H1 (cell line): ENCODE data around the gene TTC28. TPM values are rescaled to one million over a fixed set of nuclear protein-coding genes. Genes with fewer than 3 reads are reported as not detected.

ENCODE experiments used
- CTCF ChIA-PET: fragments of 300-600 bp; sonication (Branson Sonifier 250); formaldehyde crosslinking; loops from one replicate; lab custom pipeline; 2021; ENCODE audit not compliant: partially characterized antibody; lab: Charles Lee
- POLR2A ChIA-PET: fragments of 300-600 bp; sonication (Branson Sonifier 250); formaldehyde crosslinking; loops from one replicate; lab custom pipeline; 2021; ENCODE audit warnings: inconsistent platforms; ENCODE audit not compliant: partially characterized antibody; lab: Charles Lee
- DNase-seq, 2 experiments: peaks; one replicate each; pipeline versions ENCODE4 v3.0.0 to v3.0.0-alpha.2; 2010 to 2022; ENCODE audit warnings: low spot score in 2 of 2, low read depth in 1 of 2, mixed read lengths in 1 of 2
- FAIRE-seq: peaks from 2 replicates; lab custom pipeline; 2011; peaks lifted over from hg19 to GRCh38; lab: Jason Lieb, UNC
- H2AFZ ChIP-seq: 2 replicates; pipeline ENCODE4 v1.8.1; 2012; ENCODE audit warnings: low read length, inconsistent platforms
- H2AK5ac ChIP-seq: 2 replicates; pipeline ENCODE4 v1.6.1; 2013; ENCODE audit warnings: low read depth, low read length
- H2BK120ac ChIP-seq: replicated peaks from 2 replicates; pipeline ENCODE3; 2013; ENCODE audit warnings: low read depth, low read length, inconsistent platforms
- H2BK12ac ChIP-seq: 2 replicates; pipeline ENCODE4 v1.6.1; 2013; ENCODE audit warnings: low read depth, low read length
- H2BK15ac ChIP-seq: 2 replicates; pipeline ENCODE4 v1.6.1; 2013; ENCODE audit warnings: low read length
- H2BK20ac ChIP-seq: 2 replicates; pipeline ENCODE4 v1.6.1; 2013; ENCODE audit warnings: low read length
- H2BK5ac ChIP-seq: 2 replicates; pipeline ENCODE4 v1.6.1; 2013; ENCODE audit warnings: low read depth, low read length
- H3K14ac ChIP-seq: 2 replicates; pipeline ENCODE4 v1.6.1; 2013; ENCODE audit warnings: inconsistent platforms; ENCODE audit not compliant: insufficient read length
- H3K18ac ChIP-seq: 2 replicates; pipeline ENCODE4 v1.6.1; 2013; ENCODE audit warnings: low read length; ENCODE audit errors: extremely low read depth
- H3K23ac ChIP-seq: 2 replicates; pipeline ENCODE4 v1.6.1; 2013; ENCODE audit warnings: inconsistent platforms; ENCODE audit not compliant: insufficient read length
- H3K23me2 ChIP-seq: 2 replicates; pipeline ENCODE4 v1.6.1; 2013; ENCODE audit warnings: low read depth, low read length
- H3K27ac ChIP-seq: 2 replicates; pipeline ENCODE4 v1.6.1; 2011; ENCODE audit warnings: low read depth, low read length, inconsistent platforms
- H3K27me3 ChIP-seq, 4 experiments: replicated peaks in 1 of 4; 1 replicate in 1 of 4; 2 replicates in 3 of 4; pipeline versions ENCODE4 v1.6.1 to v1.8.1; 2011 to 2013; ENCODE audit warnings: low read length in 3 of 4, mild to moderate bottlenecking in 3 of 4, inconsistent platforms in 2 of 4, mixed read lengths in 2 of 4, moderate library complexity in 1 of 4; ENCODE audit not compliant: control insufficient read depth in 3 of 4, insufficient read depth in 3 of 4; ENCODE audit errors: extremely low read depth in 1 of 4
- H3K36me3 ChIP-seq, 4 experiments: 2 replicates each; pipeline versions ENCODE4 v1.6.1 to v1.8.1; 2011 to 2013; ENCODE audit warnings: mild to moderate bottlenecking in 4 of 4, low read length in 3 of 4, moderate library complexity in 2 of 4, control low read depth in 1 of 4, inconsistent platforms in 1 of 4; ENCODE audit not compliant: insufficient read depth in 4 of 4, control insufficient read depth in 2 of 4
- H3K4ac ChIP-seq: replicated peaks from 2 replicates; pipeline ENCODE3; 2013; ENCODE audit warnings: low read length, low read depth, mixed read lengths, inconsistent platforms; ENCODE audit not compliant: insufficient read length
- H3K4me1 ChIP-seq, 4 experiments: replicated peaks in 1 of 4; 1 replicate in 1 of 4; 2 replicates in 3 of 4; pipeline versions ENCODE4 v1.6.1 to v1.8.1; 2011 to 2013; ENCODE audit warnings: low read length in 3 of 4, inconsistent platforms in 2 of 4, mixed read lengths in 1 of 4; ENCODE audit not compliant: insufficient read depth in 4 of 4, control insufficient read depth in 3 of 4
- H3K4me2 ChIP-seq, 2 experiments: 2 replicates each; pipeline versions ENCODE4 v1.6.1 to v1.8.1; 2011 to 2013; ENCODE audit warnings: low read depth in 2 of 2, low read length in 2 of 2, control low read depth in 1 of 2, inconsistent platforms in 1 of 2, mild to moderate bottlenecking in 1 of 2; ENCODE audit not compliant: insufficient read depth in 1 of 2
- H3K4me3 ChIP-seq, 4 experiments: fragments of 200-600, 300-600 bp in 1 of 4; sonication (generic), shearing (Covaris generic), sonication (Bioruptor Twin) in 1 of 4; 2 replicates each; pipeline versions ENCODE4 v1.5.1 to v1.8.1; 2011 to 2016; ENCODE audit warnings: low read length in 4 of 4, low read depth in 3 of 4, control low read depth in 2 of 4, inconsistent platforms in 2 of 4, mild to moderate bottlenecking in 2 of 4, mixed read lengths in 1 of 4, moderate library complexity in 1 of 4; ENCODE audit not compliant: insufficient read depth in 2 of 4; ENCODE audit errors: extremely low read depth in 1 of 4
- H3K56ac ChIP-seq: replicated peaks from 2 replicates; pipeline ENCODE3; 2013; ENCODE audit warnings: low read depth, mild to moderate bottlenecking, mixed read lengths, low read length, inconsistent platforms; ENCODE audit not compliant: insufficient read length
- H3K79me1 ChIP-seq: 2 replicates; pipeline ENCODE4 v1.6.1; 2013; ENCODE audit warnings: low read depth, low read length, control low read depth
- H3K79me2 ChIP-seq, 2 experiments: 2 replicates each; pipeline versions ENCODE4 v1.6.1 to v1.8.1; 2012 to 2013; ENCODE audit warnings: low read length in 2 of 2, mild to moderate bottlenecking in 2 of 2, inconsistent platforms in 1 of 2; ENCODE audit not compliant: insufficient read depth in 2 of 2, control insufficient read depth in 1 of 2
- H3K9ac ChIP-seq, 4 experiments: replicated peaks in 1 of 4; 1 replicate in 1 of 4; 2 replicates in 3 of 4; pipeline versions ENCODE4 v1.6.1 to v1.8.1; 2011 to 2013; ENCODE audit warnings: low read depth in 3 of 4, low read length in 3 of 4, control low read depth in 2 of 4, mild to moderate bottlenecking in 2 of 4, moderate library complexity in 2 of 4, inconsistent platforms in 1 of 4; ENCODE audit errors: extremely low read depth in 1 of 4
- H3K9me3 ChIP-seq, 2 experiments: 2 replicates each; pipeline versions ENCODE4 v1.6.1 to v1.8.1; 2012 to 2013; ENCODE audit warnings: mild to moderate bottlenecking in 2 of 2, moderate library complexity in 2 of 2, control low read depth in 1 of 2, inconsistent platforms in 1 of 2, low read depth in 1 of 2, low read length in 1 of 2, mixed read lengths in 1 of 2; ENCODE audit not compliant: insufficient read depth in 2 of 2
- H4K20me1 ChIP-seq, 2 experiments: replicated peaks in 1 of 2; 2 replicates each; pipeline versions ENCODE3 to v1.8.1; 2011 to 2013; ENCODE audit warnings: inconsistent platforms in 2 of 2, low read length in 2 of 2, mild to moderate bottlenecking in 1 of 2; ENCODE audit not compliant: insufficient read depth in 2 of 2, control insufficient read depth in 1 of 2
- H4K5ac ChIP-seq: 2 replicates; pipeline ENCODE4 v1.6.1; 2013; ENCODE audit warnings: low read length, low read depth, mixed read lengths, inconsistent platforms; ENCODE audit not compliant: insufficient read length
- H4K8ac ChIP-seq: 2 replicates; pipeline ENCODE4 v1.8.0; 2013; ENCODE audit warnings: mild to moderate bottlenecking, moderate library complexity, low read length, inconsistent platforms; ENCODE audit not compliant: insufficient read depth; ENCODE audit errors: extremely low read depth
- H4K91ac ChIP-seq: replicated peaks from 2 replicates; pipeline ENCODE3; 2013; ENCODE audit warnings: low read length, mixed read lengths, inconsistent platforms; ENCODE audit not compliant: insufficient read length
- ASH2L ChIP-seq: fragments of 200-600, 300-600 bp; sonication (generic); IDR thresholded peaks from one replicate; pipeline ENCODE4 v1.7.1; 2017; ENCODE audit warnings: low read length
- BRCA1 ChIP-seq: IDR thresholded peaks from 2 replicates; pipeline ENCODE4 v1.6.1; 2012; ENCODE audit warnings: low read depth, low read length, improper control_type of control experiment
- GABPA ChIP-seq: IDR thresholded peaks from 2 replicates; pipeline ENCODE4 v1.6.1; 2011; ENCODE audit warnings: mild to moderate bottlenecking, low read length, moderate library complexity, borderline replicate concordance; ENCODE audit not compliant: insufficient read depth
- HDAC2 ChIP-seq, 2 experiments: fragments of 300-600 bp in 1 of 2; sonication (generic) in 1 of 2; IDR thresholded peaks; 2 replicates each; pipeline ENCODE4 v1.6.1; 2011 to 2012; ENCODE audit warnings: low read depth in 2 of 2, low read length in 2 of 2, mild to moderate bottlenecking in 2 of 2, moderate library complexity in 2 of 2, borderline replicate concordance in 1 of 2, inconsistent platforms in 1 of 2
- JUN ChIP-seq: IDR thresholded peaks from 2 replicates; pipeline ENCODE4 v1.6.1; 2011; ENCODE audit warnings: low read depth, mild to moderate bottlenecking, improper control_type of control experiment, low read length
- KDM1A ChIP-seq: fragments of 200-600, 300-600 bp; sonication (generic); IDR thresholded peaks from 2 replicates; pipeline ENCODE4 v1.7.1; 2016; ENCODE audit warnings: mild to moderate bottlenecking, low read length, borderline replicate concordance
- RFX5 ChIP-seq: IDR thresholded peaks from 2 replicates; pipeline ENCODE4 v1.6.1; 2011; ENCODE audit warnings: low read depth, low read length, improper control_type of control experiment, borderline replicate concordance
- SIRT6 ChIP-seq: IDR thresholded peaks from one replicate; pipeline ENCODE4 v1.7.1; 2012; ENCODE audit warnings: low read length, inconsistent platforms
- SUZ12 ChIP-seq: fragments of 200-600 bp; sonication (generic); IDR thresholded peaks from 2 replicates; pipeline ENCODE4 v1.6.1; 2012; ENCODE audit warnings: mild to moderate bottlenecking, inconsistent platforms, low read length, moderate library complexity, mixed read lengths
- TBP ChIP-seq: IDR thresholded peaks from 2 replicates; pipeline ENCODE4 v1.6.1; 2011; ENCODE audit warnings: low read depth, low read length, improper control_type of control experiment
- TEAD4 ChIP-seq: IDR thresholded peaks from 2 replicates; pipeline ENCODE4 v1.6.1; 2012; ENCODE audit warnings: low read depth, low read length, inconsistent platforms, mixed read lengths
- WGBS, 2 experiments: shearing (Covaris generic) in 1 of 2; methylation state at CpG; one replicate each; pipeline versions ENCODE4 v1.1.6 to v1.1.7; 2013 to 2015; ENCODE audit warnings: low lambda C conversion rate in 2 of 2, mixed read lengths in 2 of 2, inconsistent platforms in 1 of 2, low coverage in 1 of 2, missing lambda C conversion rate in 1 of 2; ENCODE audit not compliant: insufficient replicate concordance in 2 of 2, insufficient coverage in 1 of 2, insufficient read length in 1 of 2; ENCODE audit errors: extremely low coverage in 1 of 2, missing lambda C conversion rate in 1 of 2; 5-methylcytosine and 5-hydroxymethylcytosine counted together
- polyA plus RNA-seq, 7 experiments: library from polyadenylated mRNA; depleted of rRNA in 3 of 7; stranded (reverse) in 5 of 7; unstranded in 2 of 7; fragments of >200 nt in 5 of 7; fragments of 200-250 nt in 2 of 7; gene quantifications; 1 replicate in 5 of 7; 2 replicates in 1 of 7; 4 replicates in 1 of 7; pipeline versions ENCODE4 v1.2.1 to v1.2.3, GENCODE V29; 2011 to 2013; ENCODE audit warnings: missing spikeins in 2 of 7, mixed read lengths in 2 of 7
- total RNA-seq: library from RNA; stranded (reverse); fragmentation: NEBNext Ultra II Directional; extraction: Animal tissue kit (Norgen Biotek cat#: 25700); gene quantifications from 2 replicates; pipeline ENCODE4 v1.2.1, GENCODE V29; 2021

The TTC28 gene
- total and polyA plus RNA-seq, 2 of the 8 experiments (the other 6 are each of a cell fraction or from before 2014, with no cell fraction given): 2.6 to 12.6 TPM

- Histone ChIP-seq H3K23ac (no peak overlapping the region), H3K9ac (no peak overlapping the region), H3K79me2 (no peaks in the 10 kb centered on the region), H3K14ac (no peak overlapping the region), H2BK12ac (no peak overlapping the region), H3K4me2 (no peak overlapping the region), H4K5ac (no peak overlapping the region), H3K56ac (no peak overlapping the region), H4K91ac (no peak overlapping the region), H2BK20ac (no peak overlapping the region), H3K4me3 (no peak overlapping the region), H3K4ac (no peak overlapping the region), H3K9me3 (no peaks in the 10 kb centered on the region), H3K36me3 (no peaks in the 10 kb centered on the region), H3K27me3 (peaks cover 0 to 3% (median 1%) of the 10 kb centered on the region in 4 experiments; a peak in 4 of 7 replicates), H2BK5ac (no peak overlapping the region), H2AFZ (no peak overlapping the region), H3K18ac (no peak overlapping the region), H2BK120ac (no peak overlapping the region), H2AK5ac (no peak overlapping the region), H3K23me2 (no peaks in the 10 kb centered on the region), H4K8ac (no peak overlapping the region), H2BK15ac (no peak overlapping the region), H3K27ac (no peak overlapping the region), H3K79me1 (no peaks in the 10 kb centered on the region), H3K4me1 (peaks cover 0 to 9% (median 3%) of the 10 kb centered on the region in 4 experiments; a peak in 4 of 7 replicates), H4K20me1 (peaks cover 0 to 2% of the 10 kb centered on the region in 2 experiments)
- WGBS, 2 experiments: 89% methylated on average over 1 of the region's 1 CpG; no CpG with 5 or more reads in 1 of the 2 experiments
- TF ChIP-seq JUN: no peak
- TF ChIP-seq ASH2L: no peak
- TF ChIP-seq SUZ12: no peak
- no peak for TF ChIP-seq SIRT6
- TF ChIP-seq RFX5: no peak
- TF ChIP-seq TEAD4: no peak
- no peak for TF ChIP-seq GABPA
- no peak for TF ChIP-seq BRCA1
- TF ChIP-seq KDM1A: no peak
- TF ChIP-seq HDAC2 (IDR thresholded peaks at IDR 0.05; ENCODE audit: borderline replicate concordance in 1 of 2, low read depth in 2 of 2, low read length in 2 of 2): no peak
- TF ChIP-seq TBP: no peak
- DNase-seq (no peak), FAIRE-seq (no peak)
- CTCF ChIA-PET: interaction anchor here (0.6 kb wide), 1 partner anchor 233 kb away, joined by 3 read pairs; no protein-coding TSS in a partner anchor
- POLR2A ChIA-PET: no interaction called here
These were observed 473.7 kb downstream of the TTC28 start for GRCh38 chr22:28205926-28206325.
